Keratinocyte (primary cell): ENCODE data around the gene B3GAT1.
"Not testable (repeated sequence)": the region's sequence is repeated elsewhere in the genome, so short reads cannot be mapped to it uniquely, and the experiment has no call there.

ENCODE experiments used
- EZH2 ChIP-seq: IDR thresholded peaks from one replicate; pipeline ENCODE4 v1.6.1; 2012; ENCODE audit warnings: inconsistent platforms, mild to moderate bottlenecking, low read length, moderate library complexity
- TF ChIP-seq, protein P1 (sequence below), 3 experiments: IDR thresholded peaks in 1 of 3; conservative IDR thresholded peaks in 1 of 3; optimal IDR thresholded peaks in 1 of 3; 2 replicates in 2 of 3; 3 replicates in 1 of 3; pipeline versions ENCODE3 to v1.5.1; 2011; ENCODE audit warnings: low read length in 3 of 3, mild to moderate bottlenecking in 3 of 3, moderate library complexity in 2 of 3, control low read depth in 1 of 3, inconsistent platforms in 1 of 3; ENCODE audit not compliant: insufficient read depth in 2 of 3; ENCODE audit errors: extremely low read depth in 1 of 3

DNA sequence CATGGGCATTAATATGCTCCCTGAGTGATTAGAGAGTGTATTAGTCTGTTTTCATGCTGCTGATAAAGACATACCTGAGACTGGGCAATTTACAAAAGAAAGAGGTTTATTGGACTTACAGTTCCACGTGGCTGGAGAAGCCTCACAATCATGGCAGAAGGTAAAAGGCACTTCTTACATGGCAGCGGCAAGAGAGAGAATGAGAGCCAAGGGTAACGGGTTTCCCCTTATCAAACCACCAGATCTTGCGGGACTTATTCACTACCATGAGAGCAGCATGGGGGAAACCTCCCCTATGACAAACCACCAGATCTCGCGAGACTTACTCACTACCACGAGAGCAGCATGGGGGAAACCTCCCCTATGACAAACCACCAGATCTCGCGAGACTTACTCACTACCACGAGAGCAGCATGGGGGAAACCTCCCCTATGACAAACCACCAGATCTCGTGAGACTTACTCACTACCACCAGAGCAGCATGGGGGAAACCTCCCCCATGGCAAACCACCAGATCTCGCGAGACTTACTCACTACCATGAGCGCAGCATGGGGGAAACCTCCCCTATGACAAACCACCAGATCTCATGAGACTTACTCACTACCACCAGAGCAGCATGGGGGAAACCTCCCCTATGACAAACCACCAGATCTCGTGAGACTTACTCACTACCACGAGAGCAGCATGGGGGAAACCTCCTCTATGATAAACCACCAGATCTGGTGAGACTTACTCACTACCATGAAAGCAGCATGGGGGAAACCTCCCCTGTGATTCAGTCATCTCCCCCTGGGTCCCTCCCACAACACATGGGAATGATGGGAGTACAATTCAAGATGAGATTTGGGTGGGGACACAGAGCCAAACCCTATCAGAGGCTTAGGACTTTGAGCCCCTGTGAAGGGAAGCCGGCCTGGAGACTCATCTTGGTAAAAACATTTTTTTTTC, 32.4 kb upstream of the B3GAT1 start:
- TF ChIP-seq, protein P1, sequence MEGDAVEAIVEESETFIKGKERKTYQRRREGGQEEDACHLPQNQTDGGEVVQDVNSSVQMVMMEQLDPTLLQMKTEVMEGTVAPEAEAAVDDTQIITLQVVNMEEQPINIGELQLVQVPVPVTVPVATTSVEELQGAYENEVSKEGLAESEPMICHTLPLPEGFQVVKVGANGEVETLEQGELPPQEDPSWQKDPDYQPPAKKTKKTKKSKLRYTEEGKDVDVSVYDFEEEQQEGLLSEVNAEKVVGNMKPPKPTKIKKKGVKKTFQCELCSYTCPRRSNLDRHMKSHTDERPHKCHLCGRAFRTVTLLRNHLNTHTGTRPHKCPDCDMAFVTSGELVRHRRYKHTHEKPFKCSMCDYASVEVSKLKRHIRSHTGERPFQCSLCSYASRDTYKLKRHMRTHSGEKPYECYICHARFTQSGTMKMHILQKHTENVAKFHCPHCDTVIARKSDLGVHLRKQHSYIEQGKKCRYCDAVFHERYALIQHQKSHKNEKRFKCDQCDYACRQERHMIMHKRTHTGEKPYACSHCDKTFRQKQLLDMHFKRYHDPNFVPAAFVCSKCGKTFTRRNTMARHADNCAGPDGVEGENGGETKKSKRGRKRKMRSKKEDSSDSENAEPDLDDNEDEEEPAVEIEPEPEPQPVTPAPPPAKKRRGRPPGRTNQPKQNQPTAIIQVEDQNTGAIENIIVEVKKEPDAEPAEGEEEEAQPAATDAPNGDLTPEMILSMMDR (optimal IDR thresholded peaks at IDR 0.05 in 1 of 3, IDR thresholded peaks at IDR 0.05 in 1 of 3, conservative IDR thresholded peaks at IDR 0.05 in 1 of 3; ENCODE audit: extremely low read depth in 1 of 3, insufficient read depth in 2 of 3, low read length in 3 of 3), result not testable (repeated sequence)
- TF ChIP-seq EZH2, result not testable (repeated sequence)
